Liver (tissue), 2 donors: ENCODE data around the gene HSD17B11.

ENCODE experiments used
- FOXA2 ChIP-seq: IDR thresholded peaks from 2 replicates; pipeline ENCODE4 v1.6.1; 2016; ENCODE audit warnings: antibody characterized with exemption
- TF ChIP-seq, protein P1 (sequence below): fragments of 150-350 bp; IDR thresholded peaks from 2 replicates; pipeline ENCODE4 v1.5.1; 2017; ENCODE audit warnings: improper control_type of control experiment, low read depth, low read length; ENCODE audit not compliant: missing input control
- TF ChIP-seq, protein P2 (sequence below): IDR thresholded peaks from 2 replicates; pipeline ENCODE4 v1.6.1; 2016; ENCODE audit warnings: antibody characterized with exemption
- donor health status: healthy.

DNA sequence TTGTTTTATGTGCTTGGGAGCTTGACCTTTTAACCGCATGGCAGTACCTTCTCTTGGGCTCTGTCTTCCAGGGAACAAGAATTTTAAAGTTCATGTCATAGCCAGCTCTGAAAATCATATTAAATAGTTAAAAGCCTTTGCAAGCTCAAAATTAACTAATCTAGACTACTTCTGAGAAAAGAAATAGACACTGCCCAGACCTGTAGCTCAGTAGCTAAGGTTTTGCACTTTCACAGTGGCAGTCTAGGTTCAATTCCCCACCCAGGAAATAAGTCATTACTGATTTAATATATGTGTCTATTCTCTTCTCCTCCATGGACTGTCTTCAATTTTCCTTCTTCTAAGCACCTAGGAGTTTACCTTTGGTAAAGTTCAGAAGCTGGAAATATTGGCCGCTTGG is 27.4 kb downstream of the HSD17B11 start:
- no peak for TF ChIP-seq FOXA2
- TF ChIP-seq, protein P1, sequence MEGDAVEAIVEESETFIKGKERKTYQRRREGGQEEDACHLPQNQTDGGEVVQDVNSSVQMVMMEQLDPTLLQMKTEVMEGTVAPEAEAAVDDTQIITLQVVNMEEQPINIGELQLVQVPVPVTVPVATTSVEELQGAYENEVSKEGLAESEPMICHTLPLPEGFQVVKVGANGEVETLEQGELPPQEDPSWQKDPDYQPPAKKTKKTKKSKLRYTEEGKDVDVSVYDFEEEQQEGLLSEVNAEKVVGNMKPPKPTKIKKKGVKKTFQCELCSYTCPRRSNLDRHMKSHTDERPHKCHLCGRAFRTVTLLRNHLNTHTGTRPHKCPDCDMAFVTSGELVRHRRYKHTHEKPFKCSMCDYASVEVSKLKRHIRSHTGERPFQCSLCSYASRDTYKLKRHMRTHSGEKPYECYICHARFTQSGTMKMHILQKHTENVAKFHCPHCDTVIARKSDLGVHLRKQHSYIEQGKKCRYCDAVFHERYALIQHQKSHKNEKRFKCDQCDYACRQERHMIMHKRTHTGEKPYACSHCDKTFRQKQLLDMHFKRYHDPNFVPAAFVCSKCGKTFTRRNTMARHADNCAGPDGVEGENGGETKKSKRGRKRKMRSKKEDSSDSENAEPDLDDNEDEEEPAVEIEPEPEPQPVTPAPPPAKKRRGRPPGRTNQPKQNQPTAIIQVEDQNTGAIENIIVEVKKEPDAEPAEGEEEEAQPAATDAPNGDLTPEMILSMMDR = no peak
- TF ChIP-seq, protein P2, sequence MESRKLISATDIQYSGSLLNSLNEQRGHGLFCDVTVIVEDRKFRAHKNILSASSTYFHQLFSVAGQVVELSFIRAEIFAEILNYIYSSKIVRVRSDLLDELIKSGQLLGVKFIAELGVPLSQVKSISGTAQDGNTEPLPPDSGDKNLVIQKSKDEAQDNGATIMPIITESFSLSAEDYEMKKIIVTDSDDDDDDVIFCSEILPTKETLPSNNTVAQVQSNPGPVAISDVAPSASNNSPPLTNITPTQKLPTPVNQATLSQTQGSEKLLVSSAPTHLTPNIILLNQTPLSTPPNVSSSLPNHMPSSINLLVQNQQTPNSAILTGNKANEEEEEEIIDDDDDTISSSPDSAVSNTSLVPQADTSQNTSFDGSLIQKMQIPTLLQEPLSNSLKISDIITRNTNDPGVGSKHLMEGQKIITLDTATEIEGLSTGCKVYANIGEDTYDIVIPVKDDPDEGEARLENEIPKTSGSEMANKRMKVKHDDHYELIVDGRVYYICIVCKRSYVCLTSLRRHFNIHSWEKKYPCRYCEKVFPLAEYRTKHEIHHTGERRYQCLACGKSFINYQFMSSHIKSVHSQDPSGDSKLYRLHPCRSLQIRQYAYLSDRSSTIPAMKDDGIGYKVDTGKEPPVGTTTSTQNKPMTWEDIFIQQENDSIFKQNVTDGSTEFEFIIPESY = no peak
